Esophagus muscularis mucosa (tissue), 4 donors: ENCODE measurements around the gene SETD4. TPM values are rescaled to one million over a fixed set of nuclear protein-coding genes. Genes with fewer than 3 reads are reported as not detected.
"Not testable (repeated sequence)": the region's sequence is repeated elsewhere in the genome, so short reads cannot be mapped to it uniquely, and the experiment has no call there.

Experiments
- DNase-seq: peaks from one replicate; pipeline ENCODE4 v3.0.0-alpha.2; 2017; ENCODE audit errors: extremely low spot score
- H3K27ac ChIP-seq, 4 donors: fragments of 200-600 bp; sonication (generic); replicated peaks in 1 of 4; 1 replicate in 3 of 4; 2 replicates in 1 of 4; pipeline ENCODE4 v1.5.1; 2016 to 2019; ENCODE audit warnings: mild to moderate bottlenecking in 1 of 4
- H3K27me3 ChIP-seq, 4 donors: fragments of 200-600 bp; sonication (generic); one replicate each; pipeline versions ENCODE4 v1.5.1 to v1.6.0; 2016 to 2019
- H3K36me3 ChIP-seq, 4 donors: fragments of 200-600 bp; sonication (generic); one replicate each; pipeline ENCODE4 v1.5.1; 2016 to 2019
- H3K4me1 ChIP-seq, 4 donors: fragments of 200-600 bp; sonication (generic); one replicate each; pipeline ENCODE4 v1.5.1; 2016 to 2019
- H3K4me3 ChIP-seq, 4 donors: fragments of 200-600 bp; sonication (generic); 1 replicate in 2 of 4; 2 replicates in 2 of 4; pipeline ENCODE4 v1.5.1; 2016 to 2019; ENCODE audit warnings: mild to moderate bottlenecking in 4 of 4, moderate library complexity in 1 of 4
- H3K9me3 ChIP-seq, 4 donors: fragments of 200-600 bp; sonication (generic); 1 replicate in 3 of 4; 2 replicates in 1 of 4; pipeline ENCODE4 v1.5.1; 2016 to 2019
- EP300 ChIP-seq: sonication (generic); formaldehyde crosslinking; IDR thresholded peaks from one replicate; pipeline ENCODE4 v1.6.1; 2017; ENCODE audit warnings: antibody characterized with exemption
- POLR2A ChIP-seq: fragments of 450-650 bp; IDR thresholded peaks from one replicate; pipeline ENCODE4 v1.6.1; 2017; ENCODE audit warnings: antibody characterized with exemption, moderate library complexity, mild to moderate bottlenecking, low read depth
- POLR2AphosphoS5 ChIP-seq, 2 donors: sonication (generic); formaldehyde crosslinking; IDR thresholded peaks; one replicate each; pipeline ENCODE4 v1.6.1; 2017; ENCODE audit warnings: antibody characterized with exemption in 2 of 2
- WGBS: methylation state at CpG from one replicate; pipeline ENCODE4 v1.1.5; 2018; 5-methylcytosine and 5-hydroxymethylcytosine counted together
- intact Hi-C: fragments of 100-400 bp; cut with DNase I; formaldehyde crosslinking; loops from one replicate; pipeline ENCODE4 v1.15.1; 2023
- total RNA-seq, 4 donors: library from RNA; depleted of rRNA; stranded (reverse); fragments of >200 nt; gene quantifications; one replicate each; pipeline versions ENCODE4 v1.1.0 to v1.2.1, GENCODE V29; 2016
- TF ChIP-seq, protein P1 (sequence below), 3 experiments: fragments of 200-600 bp in 2 of 3; fragments of 450-650 bp in 1 of 3; sonication (generic) in 2 of 3; IDR thresholded peaks; one replicate each; pipeline ENCODE4 v1.5.1; 2017 to 2019; ENCODE audit warnings: antibody characterized with exemption in 3 of 3, mild to moderate bottlenecking in 2 of 3, moderate library complexity in 1 of 3

Gene SETD4
- total RNA-seq, 4 donors from 2014 or later: 10.8 to 15.2 (median 13.3) TPM

DNA sequence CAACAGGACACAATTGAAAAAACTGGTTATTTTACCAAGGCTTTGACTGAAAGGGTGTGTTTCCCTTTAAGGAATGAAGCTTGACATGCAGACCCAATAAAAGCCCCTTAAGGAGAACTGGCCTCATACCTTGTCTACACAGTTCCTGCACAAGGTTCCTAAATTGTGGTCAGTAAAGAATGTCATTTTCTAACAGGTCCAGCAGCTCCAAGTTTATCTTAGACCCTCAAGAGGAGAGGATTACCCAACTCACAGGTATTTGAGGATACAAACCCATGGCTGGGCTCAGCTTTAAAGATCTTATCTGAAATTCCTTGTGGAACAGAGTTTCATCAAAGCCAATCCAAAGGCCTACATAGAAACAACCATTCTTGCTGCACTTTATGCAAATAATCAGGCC is 43.1 kb upstream of the SETD4 start:
- no peak overlapping the region for H3K27ac ChIP-seq
- TF ChIP-seq, protein P1, sequence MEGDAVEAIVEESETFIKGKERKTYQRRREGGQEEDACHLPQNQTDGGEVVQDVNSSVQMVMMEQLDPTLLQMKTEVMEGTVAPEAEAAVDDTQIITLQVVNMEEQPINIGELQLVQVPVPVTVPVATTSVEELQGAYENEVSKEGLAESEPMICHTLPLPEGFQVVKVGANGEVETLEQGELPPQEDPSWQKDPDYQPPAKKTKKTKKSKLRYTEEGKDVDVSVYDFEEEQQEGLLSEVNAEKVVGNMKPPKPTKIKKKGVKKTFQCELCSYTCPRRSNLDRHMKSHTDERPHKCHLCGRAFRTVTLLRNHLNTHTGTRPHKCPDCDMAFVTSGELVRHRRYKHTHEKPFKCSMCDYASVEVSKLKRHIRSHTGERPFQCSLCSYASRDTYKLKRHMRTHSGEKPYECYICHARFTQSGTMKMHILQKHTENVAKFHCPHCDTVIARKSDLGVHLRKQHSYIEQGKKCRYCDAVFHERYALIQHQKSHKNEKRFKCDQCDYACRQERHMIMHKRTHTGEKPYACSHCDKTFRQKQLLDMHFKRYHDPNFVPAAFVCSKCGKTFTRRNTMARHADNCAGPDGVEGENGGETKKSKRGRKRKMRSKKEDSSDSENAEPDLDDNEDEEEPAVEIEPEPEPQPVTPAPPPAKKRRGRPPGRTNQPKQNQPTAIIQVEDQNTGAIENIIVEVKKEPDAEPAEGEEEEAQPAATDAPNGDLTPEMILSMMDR (IDR thresholded peaks at IDR 0.05): no peak
- TF ChIP-seq POLR2A (no peak), EP300 (no peak), POLR2AphosphoS5 (IDR thresholded peaks at IDR 0.05) (no peak)
- H3K36me3 ChIP-seq: no peaks in the 10 kb centered on the region
- H3K4me1 ChIP-seq: peaks cover 0 to 9% (median 8%) of the 10 kb centered on the region in 4 donors
- H3K9me3 ChIP-seq: no peaks in the 10 kb centered on the region
- DNase-seq: no peak
- no peak overlapping the region for H3K4me3 ChIP-seq
- intact Hi-C loops: no loop called here
- peaks cover 0 to 37% (median 3%) of the 10 kb centered on the region in 4 donors for H3K27me3 ChIP-seq

DNA sequence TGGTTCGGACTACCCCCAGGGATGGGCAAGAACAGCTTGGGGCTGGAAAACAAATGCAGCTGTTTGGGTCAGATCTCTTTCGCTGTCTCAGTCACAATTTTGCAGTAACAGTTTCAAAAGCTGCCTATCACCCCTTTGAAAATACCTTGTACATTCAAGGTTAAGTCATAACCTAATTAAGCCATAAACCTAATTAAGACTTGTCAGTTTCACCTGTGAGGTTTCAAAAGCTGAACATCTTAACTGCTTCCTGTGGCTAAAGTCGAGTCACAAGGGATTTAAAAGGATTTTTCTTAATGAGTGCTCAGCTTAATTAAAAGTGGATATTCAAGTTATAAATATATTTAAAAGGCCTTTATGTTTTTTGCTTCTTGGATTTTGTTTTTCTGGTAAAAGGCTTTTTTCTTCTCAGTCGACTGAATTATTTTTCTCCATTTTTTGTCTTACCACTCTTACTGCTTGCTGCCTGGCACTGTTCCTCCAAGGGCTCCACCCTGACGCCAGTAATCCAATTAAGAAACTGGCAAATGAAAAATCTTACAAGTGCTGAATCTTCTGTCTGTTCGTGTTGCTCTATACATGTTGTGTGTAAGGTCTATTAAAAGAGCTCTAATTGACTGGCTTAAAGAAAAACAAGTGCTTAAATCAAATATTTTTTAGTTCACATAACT is 40.8 kb upstream of the SETD4 start:
- Histone ChIP-seq H3K36me3 (no peaks in the 10 kb centered on the region), H3K27me3 (peaks cover 0 to 41% (median 3%) of the 10 kb centered on the region in 4 donors), H3K9me3 (no peaks in the 10 kb centered on the region), H3K4me1 (peaks cover 0 to 9% (median 8%) of the 10 kb centered on the region in 4 donors), H3K4me3 (no peak overlapping the region), H3K27ac (no peak overlapping the region)
- DNase-seq: no peak
- no peak for TF ChIP-seq POLR2A
- no peak for TF ChIP-seq POLR2AphosphoS5 (IDR thresholded peaks at IDR 0.05)
- no peak for TF ChIP-seq EP300
- WGBS: 86% methylated on average over 6 of the region's 6 CpGs
- intact Hi-C loops: no loop called here

DNA sequence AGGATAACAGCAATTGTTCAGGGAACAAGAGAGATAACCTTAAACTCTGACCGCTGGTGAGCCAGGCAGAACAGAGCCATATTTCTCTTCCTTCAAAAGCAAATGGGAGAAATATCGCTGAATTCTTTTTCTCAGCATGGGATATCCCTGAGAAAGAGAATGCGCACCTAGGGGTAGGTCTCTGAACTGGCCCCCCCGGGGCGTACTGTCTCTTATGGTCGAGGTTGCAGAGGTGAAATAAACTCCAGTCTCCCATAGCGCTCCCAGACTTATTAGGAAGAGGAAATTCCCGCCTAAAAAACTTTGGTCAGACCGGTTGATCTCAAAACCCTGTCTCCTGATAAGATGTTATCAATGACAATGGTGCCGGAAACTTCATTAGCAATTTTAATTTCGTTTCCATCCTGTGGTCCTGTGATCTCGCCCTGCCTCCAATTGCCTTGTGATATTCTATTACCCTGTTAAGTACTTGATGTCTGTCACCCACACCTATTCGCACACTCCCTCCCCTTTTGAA is 39.4 kb upstream of the SETD4 start:
- H3K36me3 ChIP-seq, H3K9me3 ChIP-seq, H3K4me1 ChIP-seq, H3K4me3 ChIP-seq, intact Hi-C loops, DNase-seq, H3K27ac ChIP-seq: not testable (repeated sequence)
- peaks cover 0 to 37% (median 3%) of the 10 kb centered on the region in 4 donors for H3K27me3 ChIP-seq
- WGBS: 63% methylated on average over 13 of the region's 13 CpGs

DNA sequence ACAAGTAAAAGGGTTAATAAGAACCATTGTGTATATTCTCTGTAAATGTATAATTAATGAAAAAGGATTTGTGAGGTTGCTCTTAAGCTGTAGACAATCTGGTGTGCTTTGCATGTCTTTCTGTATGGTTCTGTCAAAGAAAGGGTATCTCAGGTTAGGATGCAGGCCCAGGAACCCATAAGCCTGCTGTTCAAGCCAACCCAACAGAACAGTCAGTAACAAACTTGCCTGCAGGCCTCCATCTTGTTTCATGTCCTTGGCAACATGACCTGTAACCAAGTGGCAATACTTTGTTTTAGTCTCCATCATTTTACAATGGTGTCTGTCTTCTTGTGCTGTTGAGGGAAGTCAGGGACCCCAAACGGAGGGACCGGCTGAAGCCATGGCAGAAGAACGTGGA is 38.7 kb upstream of the SETD4 start:
- H3K4me3 ChIP-seq: no peak overlapping the region
- TF ChIP-seq, protein P1 (IDR thresholded peaks at IDR 0.05): no peak
- TF ChIP-seq EP300: no peak
- no peak for TF ChIP-seq POLR2AphosphoS5 (IDR thresholded peaks at IDR 0.05)
- TF ChIP-seq POLR2A: no peak
- 98% methylated on average over 3 of the region's 3 CpGs for WGBS
- H3K27ac ChIP-seq: no peak overlapping the region
- H3K27me3 ChIP-seq: peaks cover 0 to 33% (median under 1%) of the 10 kb centered on the region in 4 donors
- H3K36me3 ChIP-seq: no peaks in the 10 kb centered on the region
- intact Hi-C loops: no loop called here
- H3K4me1 ChIP-seq: no peaks in the 10 kb centered on the region
- H3K9me3 ChIP-seq: no peaks in the 10 kb centered on the region
- no peak for DNase-seq

DNA sequence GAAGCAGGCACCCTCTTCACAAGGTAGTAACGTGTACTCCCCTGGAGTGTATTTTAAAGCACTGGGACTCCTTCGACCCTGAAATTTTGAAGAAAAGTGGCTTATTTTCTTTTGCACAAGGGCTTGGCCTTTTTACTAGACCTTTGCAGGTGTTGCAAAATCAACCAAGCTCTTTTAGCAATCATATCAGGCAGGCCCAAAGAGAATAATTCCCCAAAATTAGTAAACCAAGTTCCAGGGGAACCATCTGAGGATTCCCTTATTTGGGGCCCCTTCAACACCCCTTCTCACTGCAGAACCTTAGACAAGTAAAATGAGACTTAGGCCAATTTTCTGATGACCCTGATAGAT is 37.8 kb upstream of the SETD4 start:
- Histone ChIP-seq H3K27ac (no peak overlapping the region), H3K27me3 (peaks cover 0 to 32% (median 0%) of the 10 kb centered on the region in 4 donors), H3K4me3 (no peak overlapping the region), H3K9me3 (no peaks in the 10 kb centered on the region), H3K36me3 (no peaks in the 10 kb centered on the region), H3K4me1 (no peaks in the 10 kb centered on the region)
- 81% methylated on average over 2 of the region's 2 CpGs for WGBS
- intact Hi-C loops: no loop called here
- no peak for DNase-seq
- TF ChIP-seq, protein P1 (IDR thresholded peaks at IDR 0.05): no peak
- TF ChIP-seq POLR2AphosphoS5 (IDR thresholded peaks at IDR 0.05) (no peak), POLR2A (no peak), EP300 (no peak)
